GM18873 (cell line): ENCODE results near the gene NALCN.

Experiments used
- ATAC-seq: cut with Tn5 transposase; IDR thresholded peaks from one replicate; pipeline ENCODE4 v1.9.1; 2021; ENCODE audit warnings: mild to moderate bottlenecking, moderate library complexity, moderate number of reproducible peaks; ENCODE audit not compliant: unreplicated experiment, low FRiP score

Gene NALCN

DNA sequence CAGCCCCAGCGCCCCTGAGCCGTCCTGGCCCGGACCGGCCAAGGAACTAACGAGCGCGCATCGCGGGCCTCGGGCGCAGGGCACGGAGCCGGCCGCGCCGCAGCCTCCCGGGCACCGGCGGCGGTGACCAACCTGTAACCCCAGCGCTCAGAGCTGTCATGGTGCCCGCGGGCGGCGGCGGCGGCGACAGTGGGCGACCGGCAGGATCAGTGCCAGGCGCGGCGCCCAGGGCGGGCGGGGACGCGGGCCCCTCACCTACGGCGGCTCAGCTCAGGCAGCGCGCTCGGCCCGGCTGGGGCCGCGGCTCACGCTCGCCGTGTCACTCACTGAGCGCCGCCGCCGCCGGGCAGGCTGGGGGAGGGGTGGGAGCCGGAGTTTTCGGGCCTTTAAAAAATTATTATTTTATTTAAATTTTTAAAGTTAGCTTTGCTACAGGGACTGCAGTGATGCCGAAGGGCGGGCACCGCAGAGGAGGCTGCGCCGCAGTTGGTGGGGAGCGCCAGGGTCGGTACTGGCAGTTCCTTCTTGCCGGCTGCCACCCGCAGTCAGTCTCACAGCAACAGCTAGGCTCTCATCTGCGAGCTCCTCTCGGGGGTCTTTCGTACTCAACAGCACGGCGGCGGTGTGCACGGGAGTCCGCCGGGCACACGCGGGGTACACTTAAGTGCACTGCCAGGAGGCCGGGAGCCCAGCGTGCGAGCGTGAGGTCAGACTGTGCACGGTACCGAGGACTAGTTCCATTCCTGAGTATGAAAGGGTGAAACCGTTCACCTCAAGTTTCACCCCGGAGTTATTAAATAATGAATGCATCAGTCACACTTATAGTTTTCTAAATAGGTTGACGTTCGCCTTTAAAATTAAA lies at the start of gene NALCN:
NALCN (minus strand) TSS at position 328 of the 862 bp plus-strand sequence. CDS start 17,382 bp downstream, outside the sequence.
- ATAC-seq, result no peak

DNA sequence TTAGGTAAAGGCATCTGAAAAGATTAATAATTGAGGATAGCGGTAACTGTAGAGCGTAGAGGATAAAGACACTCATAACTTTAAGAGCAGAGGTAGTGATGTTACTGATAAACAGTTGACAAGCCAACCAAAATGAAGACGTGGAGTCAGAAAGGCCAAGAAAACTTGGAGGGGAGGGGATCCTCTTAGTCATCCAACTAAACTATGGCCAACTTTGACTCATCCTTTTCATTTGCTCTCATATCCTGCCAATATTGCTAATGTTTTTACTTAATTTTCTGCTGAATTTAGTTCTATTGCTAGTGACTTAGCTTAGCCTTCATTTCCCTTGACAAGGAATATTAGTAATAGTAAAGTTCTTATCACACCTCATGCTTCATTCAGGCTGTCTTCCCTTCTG lies 49.6 kb upstream of the NALCN start:
- ATAC-seq, result no peak

DNA sequence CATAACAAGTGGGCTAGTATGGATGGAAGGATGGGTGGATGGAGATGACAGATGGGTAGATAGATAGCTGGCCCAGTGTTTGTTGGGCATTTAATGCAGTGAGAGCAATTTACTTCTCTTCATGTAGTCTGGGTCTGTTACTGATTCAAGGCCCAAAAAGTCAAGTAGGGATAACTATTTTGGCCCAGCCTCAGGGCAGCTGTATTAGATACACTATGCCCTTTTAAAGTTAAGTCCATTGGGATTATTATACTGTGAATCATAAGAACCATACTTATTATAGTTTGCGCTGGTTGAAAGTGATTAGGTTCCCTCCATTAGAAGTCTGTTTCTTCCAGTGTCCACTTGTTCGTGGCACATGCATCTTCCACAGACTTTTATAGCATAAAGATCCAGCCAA lies 40.9 kb upstream of the NALCN start:
- no peak for ATAC-seq

DNA sequence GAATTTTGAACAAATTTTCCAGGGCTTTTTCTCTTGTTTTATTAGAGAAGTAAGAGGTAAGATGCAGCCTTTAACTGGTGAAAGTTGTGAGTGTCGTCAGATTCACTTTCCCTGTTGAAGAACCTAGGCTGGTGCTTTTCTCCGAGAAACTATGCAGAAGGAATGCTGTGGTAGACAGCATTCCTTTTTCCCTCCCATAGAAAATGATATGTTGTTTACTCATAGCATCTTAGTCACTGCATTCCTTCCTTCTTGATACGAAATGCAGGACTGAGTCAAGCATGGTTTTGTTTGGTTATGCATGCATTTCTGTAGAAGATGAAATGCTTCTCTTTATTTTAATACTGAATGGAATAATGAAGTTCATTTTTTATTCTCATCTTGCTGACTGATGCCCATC lies 39.6 kb upstream of the NALCN start:
- no peak for ATAC-seq

DNA sequence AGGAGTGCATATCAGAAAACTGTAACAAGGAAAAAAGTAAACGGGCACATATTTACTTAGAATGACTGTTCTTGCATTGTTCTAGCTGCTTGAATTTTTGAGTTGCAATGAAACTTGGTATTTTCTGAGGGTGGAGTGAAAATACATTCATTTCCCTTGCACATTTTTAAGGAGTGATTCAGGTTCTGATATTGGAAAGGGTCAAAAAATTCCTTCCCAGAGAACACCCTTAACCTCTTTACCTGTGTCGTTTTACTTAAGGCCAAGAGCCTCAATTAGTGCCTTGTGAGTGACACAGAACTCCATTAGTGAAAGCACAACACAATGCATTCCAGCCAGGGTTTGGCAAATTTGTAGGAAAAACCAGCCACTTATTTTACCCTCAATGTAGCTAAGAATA lies 38.5 kb upstream of the NALCN start:
- ATAC-seq, result no peak

DNA sequence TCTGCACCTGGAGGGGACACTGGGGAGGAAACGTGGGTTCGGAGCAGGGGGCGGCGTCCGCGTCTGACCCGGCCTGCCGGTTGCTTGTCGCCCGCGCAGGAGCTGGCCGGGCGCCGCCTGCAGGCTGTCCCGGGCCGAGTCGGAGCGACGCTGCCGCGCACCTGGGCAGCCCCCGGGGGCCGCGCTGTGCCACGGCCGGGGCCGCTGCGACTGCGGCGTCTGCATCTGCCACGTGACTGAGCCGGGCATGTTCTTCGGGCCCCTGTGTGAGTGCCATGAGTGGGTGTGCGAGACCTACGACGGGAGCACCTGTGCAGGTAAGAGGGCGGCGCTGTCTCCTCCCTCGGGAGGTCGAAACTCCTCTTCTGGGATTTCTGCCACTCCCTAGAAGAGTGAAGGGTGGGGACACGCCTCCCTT lies 37.5 kb upstream of the NALCN start:
- no peak for ATAC-seq

DNA sequence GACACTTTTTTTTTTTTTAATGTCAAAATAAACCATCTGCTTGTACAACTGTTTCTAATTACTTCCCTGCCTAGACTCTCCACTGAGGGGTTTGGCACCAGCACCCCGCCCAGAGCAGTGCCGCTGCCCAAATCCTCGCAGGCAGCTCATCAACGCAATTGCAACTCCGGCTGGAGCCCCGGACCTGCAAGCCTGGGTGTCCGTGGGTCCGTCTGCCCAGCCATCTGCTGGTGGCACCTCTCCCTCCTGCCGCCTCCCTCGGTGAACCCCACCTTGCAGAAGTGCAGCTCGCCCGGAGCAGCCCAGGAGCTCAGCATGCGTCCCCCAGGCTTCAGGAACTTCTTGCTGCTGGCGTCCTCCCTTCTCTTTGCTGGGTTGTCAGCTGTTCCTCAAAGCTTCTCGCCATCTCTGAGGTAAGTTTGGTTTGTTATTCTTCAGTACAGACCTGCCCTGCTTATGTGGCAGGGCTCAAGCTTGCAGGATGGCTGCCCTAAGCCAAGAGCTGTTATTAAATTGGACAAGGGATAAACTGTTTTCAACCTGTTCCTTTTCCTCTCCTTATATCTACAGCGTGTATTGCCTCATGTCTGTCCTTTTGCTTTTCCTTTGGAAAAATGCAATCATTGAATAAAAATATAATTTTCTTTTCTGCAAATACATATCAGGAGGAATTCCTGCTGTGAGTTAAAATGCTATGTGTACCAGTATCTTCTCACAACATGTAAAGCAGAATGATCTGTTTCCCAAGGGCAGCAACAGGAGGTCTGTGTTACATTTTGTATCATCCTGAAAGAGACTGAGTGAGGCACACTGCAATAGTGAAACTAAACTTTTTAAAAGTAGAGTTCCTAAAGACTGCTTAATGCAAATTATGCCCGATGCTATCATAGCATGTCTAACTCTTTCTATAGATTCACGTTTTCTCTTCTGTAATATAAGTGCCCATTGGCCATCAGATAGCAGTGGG lies 36.5 kb upstream of the NALCN start, which contains the start of gene ITGBL1:
ITGBL1 (plus strand) TSS at position 157 of the 967 bp plus-strand sequence; CDS start at position 316, 159 bp downstream.
- ATAC-seq, result peak; percentile 83

DNA sequence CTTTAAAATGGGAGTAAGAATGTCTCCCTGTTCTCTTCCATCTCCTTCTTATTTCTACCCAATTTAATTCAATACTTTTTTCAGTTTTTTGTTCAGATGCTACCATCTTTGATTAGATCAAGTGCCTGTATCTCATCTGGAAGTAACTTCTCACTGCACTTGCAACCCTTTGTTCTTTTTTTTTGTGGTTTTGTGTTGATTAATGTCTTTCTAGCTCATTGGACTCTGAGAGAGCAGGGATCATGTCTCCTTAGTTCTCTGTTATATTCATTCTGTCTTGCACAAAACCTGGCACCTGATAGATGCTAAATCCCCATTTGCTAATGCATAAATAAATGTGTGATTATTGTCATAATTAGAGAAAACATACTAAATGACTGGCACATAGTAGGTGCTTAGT lies 35.3 kb upstream of the NALCN start:
- ATAC-seq, result no peak

DNA sequence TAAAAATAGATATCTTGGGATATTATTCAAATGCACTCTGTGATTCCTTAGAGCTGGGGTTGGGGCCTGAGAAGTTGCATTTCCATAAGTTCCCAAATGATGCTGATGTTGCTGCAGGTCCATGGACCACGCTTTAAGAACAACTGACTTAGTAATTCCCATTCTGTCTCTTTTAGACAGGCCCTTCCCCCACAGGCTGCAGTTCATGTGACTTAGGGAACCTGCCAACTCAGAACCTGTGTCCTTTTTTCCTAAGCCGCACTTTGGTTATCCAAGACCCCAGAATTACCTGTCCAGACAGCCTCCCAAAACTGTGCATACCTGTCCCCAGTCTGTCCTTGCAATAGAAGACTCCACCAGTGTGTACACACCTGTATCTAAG lies 34.4 kb upstream of the NALCN start:
- ATAC-seq, result no peak

DNA sequence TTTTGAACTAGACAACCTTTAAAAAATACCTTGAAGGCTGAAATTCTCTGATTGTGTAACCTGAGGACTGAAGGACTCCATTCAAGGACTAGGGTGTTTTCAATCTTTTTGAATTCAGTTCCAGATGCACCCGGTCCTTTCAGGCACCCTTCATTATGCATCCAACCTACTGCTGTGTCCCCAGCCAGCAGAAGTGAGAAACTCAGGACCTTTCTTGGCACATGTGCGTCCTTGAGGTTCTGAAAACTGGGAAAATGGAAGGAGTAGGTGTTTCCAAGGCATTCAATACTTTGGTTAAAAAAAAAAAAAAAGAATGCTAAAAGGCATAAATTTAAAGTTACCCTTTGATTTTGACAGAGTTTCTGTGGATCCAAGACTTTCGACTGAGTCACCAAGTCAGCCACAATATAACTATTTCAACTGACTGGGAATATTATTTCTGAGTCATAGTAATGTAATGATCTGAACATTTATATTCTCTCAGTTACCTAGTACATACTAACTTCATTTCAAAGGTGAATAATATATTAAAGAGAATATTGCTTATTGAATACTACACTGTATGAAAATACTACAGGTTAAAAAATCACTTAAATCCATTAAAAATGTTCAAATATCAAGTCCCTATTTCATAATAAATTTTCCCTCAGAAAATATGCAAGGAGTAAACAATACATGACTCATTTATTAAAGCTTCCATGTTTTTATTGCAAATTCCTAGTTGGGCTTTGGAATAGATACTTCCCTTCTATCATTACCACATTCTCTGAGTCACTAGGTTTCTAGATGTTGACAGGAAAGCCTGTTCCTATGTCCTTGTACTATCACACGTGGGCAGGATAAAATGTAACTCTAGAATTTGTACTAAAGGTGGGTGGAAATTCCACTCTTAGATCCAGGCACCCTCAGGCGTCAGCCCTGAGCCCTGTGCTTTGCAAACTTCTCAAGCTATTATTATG lies 33.8 kb upstream of the NALCN start:
- ATAC-seq, result no peak

DNA sequence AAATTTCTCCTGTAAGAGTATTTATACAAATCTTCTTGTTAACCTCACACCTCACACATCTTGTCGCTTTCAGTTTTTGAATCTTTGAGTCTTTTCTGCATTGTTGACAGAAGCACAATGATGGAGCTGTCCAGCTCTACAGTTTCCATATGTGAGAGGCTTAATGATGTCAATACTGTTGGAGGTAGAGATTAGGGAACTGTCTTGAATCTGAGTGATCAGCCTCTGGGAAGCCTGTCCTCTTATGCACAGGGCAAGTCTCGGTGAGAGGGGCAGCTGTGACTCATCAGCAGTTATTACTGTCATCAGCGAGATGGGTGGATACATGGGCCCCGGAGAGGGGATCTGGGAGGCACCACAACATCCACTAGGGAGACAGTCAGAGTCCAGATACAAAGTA lies 31.5 kb upstream of the NALCN start:
- no peak for ATAC-seq

DNA sequence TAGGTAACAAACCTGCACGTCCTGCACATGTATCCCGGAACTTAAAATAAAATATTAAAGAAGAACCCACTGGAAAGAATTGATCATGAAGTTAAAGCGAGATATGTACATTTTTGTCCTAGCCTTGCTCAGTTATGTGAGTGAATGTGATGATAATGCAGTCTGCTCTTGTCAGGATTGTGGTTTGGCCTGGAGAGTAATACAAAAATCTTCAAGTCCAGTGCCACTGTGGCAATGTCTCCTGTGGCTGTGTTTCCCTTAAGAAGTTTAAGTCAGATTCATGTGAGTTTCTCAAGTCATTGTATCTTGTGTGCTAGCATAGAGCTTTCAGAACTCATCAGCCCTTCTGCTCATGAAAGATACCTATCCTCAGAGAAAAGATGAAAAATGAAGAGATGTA lies 18.2 kb upstream of the NALCN start:
- ATAC-seq, result no peak

DNA sequence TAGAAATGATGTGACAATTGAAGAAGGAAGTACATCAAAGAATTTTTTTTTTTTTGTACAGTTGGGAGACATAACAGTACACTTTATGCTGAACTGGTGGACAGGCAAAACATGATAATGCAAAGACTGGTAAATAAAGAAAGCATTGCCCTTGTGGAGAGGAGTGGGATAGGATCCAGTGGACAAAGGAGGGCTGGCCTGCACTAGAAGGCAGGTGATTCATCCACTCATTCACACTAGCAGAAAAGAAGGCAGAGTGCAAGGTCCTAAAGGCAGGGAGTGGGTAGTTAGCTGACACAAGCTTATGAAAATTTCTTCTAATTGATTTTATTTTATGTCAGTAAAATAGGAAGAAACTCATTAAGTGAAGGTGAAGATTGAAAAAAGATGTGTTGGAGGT lies 17.6 kb upstream of the NALCN start:
- ATAC-seq, result no peak

DNA sequence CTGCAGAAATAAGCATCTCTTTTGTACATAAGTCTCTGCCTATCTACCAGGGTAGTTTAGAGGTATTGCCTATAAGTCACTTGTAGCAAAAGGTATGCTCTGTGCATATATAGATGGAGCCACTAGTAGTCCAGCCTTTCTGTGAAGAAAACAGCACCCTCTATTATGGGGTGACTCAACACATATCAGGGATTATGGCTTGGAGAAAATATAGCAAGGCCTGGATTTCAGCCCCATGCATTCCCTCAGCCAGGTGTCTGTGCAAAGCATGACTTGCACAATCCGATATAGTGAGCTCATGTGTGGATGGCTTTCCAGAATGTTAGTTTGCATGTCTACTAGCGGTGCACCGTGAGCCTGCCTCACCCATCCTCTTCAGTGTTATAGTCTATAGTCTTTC lies 13.4 kb upstream of the NALCN start:
- ATAC-seq, result no peak

DNA sequence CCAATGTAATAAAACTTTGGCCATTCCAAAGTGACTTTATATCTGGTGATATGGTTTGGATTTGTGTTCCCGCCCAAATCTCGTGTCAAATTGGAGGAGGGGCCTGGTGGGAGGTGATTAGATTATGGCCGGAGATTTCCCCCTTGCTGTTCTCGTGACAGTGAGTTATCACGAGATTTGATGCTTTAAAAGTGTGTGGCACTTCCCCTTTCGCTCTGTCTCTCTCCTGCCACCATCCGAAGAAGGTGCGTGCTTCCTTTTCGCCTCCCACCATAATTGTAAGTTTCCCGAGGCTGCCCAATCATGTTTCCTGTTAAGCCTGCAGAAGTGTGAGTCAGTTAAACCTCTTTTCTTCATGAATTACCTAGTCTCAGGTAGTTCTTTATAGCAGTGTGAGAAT lies 9.3 kb upstream of the NALCN start:
- no peak for ATAC-seq

DNA sequence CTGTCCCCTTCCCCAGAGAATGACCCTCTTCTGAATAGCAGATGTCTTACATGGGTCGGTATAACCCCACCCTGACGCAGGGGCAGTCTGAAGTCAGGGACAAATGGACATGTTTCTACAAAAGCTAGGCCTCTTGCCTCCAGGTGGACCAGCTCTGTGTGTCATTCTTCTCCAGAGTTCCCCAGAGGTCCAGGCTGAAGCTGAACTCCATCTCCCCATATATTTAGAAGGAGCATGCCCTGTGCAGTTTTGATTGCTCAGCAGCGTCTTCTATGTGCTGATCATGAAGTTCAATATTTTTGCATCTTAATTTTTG lies 8.8 kb upstream of the NALCN start:
- ATAC-seq, result no peak

DNA sequence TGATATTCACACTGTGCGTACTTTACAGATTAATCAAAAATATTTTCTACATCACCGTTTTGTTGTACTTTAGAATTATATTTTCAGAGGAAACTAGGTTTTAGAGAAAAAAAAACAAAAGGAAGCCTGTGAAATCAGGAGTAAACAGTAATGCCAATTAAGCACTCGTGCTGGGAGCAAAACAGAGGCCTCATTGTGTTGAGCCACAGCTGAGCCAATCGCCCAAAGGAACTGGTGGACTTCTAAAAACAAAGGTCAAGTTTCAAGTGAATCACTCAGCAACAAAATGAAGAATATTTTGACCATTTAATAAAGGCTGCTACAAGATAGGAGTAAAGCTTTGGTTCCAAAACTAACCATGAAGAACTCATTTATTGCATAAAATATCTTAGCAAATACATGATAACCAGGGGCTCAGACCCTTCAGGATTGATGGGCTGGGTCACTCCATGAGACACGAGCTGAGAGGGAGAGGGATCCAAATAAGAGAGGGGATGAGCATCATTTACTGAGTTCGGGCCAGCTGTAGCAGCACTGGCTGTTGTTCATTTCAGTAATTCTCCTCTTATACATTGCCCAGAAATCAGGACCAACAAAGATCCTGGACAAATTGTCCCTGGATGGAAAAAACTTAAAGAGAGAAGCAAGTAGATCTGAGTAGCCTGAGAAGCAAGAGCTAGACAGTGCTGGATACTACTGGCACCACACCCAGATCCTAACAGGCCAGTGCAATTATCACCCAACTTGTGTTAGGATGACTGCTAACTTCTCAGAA lies 8.3 kb upstream of the NALCN start:
- ATAC-seq, result no peak

DNA sequence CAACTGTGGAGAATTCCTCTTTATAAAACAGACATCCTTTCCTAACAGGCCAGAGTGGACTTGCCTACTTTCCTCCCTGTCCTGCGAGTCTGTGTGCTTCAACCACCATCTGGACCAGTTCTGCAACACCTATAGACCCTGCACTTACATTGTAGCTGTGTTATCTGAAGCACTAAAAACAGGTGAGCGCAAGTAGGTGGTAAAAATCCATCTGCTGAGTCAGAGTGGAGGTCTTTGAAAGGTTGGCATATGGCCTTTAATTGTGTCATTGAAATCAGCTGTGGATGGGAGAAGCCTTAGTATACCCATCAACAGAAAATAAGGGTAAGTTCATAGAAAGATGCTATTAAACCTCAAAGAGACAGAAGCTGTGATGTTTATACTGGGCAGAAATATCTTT lies 7.6 kb upstream of the NALCN start:
- no peak for ATAC-seq

DNA sequence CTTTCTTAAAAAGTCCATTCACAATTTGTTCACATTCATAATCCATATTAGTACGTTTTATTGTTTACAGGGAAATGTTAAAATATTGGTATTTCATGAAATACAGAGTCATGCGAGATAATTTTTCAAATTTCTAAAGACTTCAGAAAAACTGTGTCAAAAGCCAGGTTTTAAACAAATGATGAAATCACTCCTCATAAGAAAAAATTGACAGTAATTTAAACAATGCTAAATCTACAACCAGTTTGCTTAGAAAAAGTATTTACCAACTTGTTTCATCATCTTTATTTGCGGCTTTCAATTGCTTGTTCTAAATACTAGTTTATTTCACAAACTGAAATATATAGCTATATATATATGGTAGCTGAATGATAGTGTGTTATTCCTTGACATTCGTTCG lies 1.2 kb upstream of the NALCN start:
- no peak for ATAC-seq

DNA sequence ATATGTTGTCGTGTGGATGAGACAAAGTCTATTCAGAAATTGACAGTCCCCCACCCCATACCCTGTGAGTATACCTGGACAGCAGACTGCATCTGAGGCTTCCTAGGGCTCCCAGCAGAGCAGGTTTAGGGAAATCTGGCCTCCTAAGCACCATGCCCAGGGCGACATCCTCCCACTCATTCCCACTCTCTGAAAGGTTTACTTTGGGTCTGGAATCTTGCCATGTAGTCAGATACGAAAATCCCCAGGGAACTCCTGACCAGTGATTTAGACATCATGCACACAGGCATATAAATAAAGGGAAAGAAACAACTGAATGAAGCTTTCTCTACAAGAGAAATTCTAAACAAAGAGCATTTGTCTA lies 717 bp upstream of the NALCN start:
- ATAC-seq, result no peak
